Measurements from ENCODE around the gene SMC2.

The SMC2 gene

DNA sequence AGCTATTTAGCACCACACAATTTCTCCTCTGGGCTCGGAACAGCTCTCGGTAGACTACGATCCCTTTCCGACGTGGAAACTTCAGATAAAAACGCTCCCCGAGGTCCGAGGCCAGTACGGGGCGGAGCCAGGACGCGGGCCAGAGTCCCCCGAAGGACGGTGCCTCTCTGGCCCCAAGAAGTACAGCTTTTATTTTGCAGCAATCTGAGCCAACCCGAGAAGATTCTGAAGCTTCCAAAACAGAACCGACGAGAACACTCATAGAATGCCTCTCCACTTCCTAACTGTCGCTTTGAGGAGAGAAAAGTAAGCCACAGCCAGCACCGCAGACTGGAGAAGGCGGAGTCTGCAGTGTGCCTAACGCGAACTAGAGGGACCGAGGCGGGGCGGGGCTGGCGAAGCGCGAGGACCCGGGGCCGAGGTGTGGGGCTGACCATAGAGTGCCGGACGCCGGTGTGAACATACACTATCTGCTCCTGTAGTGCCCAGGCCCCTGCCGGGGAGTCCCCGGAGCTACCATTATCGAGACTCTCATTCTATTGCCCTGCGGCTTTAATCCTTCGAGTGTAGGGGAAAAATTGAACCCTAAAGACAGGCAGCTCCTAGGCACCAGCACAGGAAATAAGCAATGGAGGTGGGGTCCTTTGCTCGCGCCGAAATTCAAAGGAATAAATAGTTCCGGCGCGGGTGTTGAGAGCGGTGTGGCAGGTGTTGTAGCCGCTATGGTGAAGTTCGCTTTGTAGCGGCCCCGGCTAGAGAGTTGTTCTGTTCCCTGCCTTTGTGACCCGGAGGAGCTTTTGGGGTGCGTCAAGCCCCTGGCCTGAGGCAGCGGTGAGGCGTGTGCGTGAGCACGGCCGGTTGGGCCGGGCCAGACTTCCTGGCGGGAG, at the start of gene SMC2:
Gene SMC2, plus strand, starts transcription at position 663 of the 887 bp plus-strand sequence. CDS start 1,076 bp downstream, outside the sequence.
- peak; percentile 89 for DNase-seq (ENCODE audit: low read depth)

DNA sequence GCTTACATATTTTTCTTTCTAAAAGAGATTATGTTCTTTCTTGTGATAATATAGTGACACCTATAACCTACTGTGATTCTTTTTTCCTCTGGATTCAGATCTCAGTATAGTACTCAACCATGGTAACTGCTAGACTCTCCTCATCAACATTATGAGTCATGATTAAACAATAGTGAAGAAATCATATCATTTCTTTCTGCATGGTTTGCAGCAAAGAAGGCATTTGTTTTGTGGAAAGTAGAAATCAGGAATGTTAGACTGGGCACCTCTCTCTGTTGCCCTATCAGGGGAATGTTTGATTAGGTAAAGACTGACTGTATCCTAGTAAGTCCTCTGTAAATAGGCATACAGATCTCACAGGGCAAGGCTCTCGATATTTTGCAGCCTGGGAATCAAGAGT, 25.6 kb upstream of the SMC2 start:
- no peak for DNase-seq (ENCODE audit: low read depth)

DNA sequence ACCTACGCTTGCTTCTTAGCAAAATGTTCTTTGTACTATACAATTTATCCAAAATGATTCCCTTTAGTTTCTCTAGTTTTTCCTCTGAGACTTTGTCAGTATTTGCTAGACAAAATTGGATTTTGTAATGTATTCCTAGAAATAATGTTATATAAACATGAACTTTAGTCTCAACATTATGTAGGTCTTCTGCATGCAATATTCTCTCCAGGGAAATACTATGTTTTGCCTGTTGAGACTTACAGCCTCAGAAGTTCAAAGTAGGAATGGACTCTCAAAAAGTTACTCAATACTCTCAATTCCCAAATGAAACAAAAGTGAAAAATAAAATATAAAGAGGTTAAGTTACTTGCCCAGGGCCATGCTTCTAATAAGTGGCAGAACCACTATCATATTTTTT, 24.8 kb upstream of the SMC2 start:
- no peak for DNase-seq (ENCODE audit: low read depth)

DNA sequence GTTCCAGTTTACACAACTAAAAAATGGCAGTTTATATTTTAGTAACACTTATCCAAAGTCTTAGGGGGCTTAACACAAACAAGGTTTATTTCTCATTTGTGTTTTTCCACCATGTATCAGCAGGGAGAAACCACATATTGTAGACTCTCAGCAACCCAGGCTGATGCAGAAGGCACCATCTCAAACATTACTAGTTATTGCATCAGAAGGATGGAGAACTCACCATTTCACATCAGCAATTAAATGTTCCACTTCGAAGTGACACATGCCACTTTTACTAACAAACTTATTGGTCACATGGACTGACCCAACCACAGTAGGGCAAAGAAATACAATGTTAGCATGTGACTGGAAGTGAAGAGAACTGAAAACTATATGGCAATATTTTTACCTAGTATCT, 22.5 kb upstream of the SMC2 start:
- DNase-seq (ENCODE audit: low read depth), result no peak

DNA sequence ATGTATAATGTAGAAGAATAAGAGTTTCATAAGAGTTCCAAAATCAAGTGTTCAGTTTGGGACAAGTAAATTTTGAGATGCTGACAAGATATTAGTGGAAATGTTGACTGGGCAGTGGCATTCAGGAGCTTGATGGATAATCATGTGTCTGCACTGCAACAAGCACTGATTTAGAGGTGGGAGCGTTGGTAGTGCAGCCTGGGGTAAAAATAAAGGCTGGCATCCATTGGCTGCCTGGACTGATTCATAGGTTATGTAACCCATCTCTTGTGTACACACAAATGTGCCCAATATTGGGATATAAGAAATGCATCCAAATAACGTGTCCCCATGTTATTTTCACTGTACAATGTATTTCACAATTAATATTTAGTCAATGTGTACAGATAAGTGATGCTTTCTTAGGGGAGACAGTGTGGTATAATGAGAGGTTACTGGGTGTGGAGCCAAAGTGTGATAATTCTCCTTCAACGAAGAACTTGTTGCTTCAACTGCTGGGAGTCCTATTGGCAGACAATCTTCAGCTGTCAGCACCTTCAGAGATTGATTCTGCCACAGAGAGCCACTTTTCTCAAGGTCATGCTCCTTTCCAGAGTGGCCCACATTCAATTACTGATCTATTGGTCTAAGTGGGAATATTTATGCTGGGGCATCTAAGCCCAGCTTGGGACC, 20.9 kb upstream of the SMC2 start:
- no peak for DNase-seq (ENCODE audit: low read depth)

DNA sequence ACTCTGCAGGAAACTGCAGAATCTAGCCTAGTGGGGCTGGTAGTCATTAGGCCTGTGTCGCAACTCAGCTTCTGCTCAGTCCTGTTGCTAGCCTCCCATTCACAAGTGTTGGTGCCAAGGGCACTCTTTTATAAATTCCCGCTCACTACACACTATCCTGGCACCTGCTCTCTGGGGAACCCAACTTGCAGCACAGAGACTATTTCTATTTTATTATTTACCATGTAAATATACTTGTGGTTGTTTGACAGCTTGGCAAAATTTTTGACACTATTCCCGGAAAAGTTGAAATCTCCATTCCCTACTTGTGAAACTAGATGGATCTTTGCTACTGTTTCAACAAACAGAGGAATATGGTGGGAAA, 20.4 kb upstream of the SMC2 start:
- no peak for DNase-seq (ENCODE audit: low read depth)

DNA sequence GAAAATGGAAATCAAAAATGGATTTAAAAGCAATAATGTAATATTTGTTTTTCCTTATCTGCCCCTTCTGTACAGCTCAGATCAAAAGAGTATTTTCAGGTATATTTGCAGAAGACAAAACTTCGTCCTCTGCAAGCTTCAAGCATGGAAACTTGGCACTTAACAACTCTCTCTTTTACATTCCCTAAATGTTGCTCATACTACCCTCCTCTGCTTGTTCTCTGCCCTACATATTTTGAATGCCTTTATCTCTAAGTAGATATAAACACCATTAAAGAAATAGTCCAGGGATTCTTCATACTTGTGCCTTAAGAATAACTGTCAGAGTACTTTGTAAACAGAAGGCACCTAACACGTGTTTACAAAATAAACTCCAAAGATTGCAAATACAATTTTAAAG, 19.2 kb upstream of the SMC2 start:
- no peak for DNase-seq (ENCODE audit: low read depth)

DNA sequence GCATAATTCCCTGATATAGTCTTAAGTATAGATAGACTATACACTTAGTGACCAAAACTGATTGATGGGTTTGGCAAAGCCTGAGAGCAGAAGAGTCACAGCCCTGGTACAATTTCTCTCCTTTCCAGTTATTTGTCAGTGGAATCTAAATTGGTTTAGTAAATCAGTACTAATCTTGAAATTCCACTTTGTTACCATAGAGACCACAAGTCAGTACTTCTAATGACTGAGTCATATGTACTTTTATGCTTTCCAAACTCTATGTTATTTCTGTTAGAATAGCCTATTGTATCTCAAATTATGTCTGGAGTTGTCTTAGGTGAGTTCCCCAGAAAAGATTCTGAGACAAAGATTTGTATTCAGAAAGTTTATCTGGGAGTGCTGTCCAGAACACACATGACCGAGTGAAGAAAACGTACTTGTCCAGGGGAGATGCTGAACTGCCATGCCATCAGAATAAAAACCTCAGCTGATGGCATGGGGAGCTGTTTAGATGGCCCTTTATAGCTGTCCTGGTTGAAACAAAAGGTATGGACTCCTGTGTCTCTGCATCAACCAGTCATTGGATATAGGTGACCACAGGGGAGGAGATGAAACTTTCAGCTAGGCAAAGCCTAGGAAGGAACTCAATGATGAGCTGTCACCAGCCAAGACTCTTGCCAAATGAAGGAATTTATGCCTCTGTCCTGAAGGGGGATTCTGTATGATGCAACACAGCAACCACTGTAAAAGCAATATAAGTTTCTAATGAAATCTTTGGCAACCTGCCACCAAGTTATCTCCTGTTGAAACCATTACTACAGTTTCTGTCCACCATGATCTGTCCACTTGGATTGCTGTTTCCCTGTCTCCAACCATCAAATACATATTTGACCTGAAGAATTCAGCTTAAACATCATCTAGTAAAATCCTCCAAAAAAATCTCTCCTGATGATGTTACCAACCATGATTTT, 18.0 kb upstream of the SMC2 start:
- DNase-seq (ENCODE audit: low read depth), result no peak

DNA sequence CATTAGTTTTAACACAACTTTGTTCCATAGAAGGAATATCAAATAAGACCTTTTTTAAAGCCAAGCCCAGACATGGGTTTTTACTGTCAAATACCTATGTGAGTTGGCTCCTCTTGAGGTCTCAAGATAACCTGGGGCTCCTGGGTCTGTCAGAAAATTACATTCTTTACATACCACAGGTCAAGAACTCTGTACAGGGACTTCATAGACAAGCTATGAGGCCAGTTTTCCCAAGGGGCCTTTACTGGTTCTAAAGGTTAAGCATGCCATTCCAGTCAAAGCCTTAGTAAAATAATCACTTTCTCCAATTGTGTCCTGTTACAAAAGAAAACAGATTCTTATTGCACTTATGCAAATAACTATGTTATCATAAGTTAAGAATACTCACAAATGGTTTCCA, 15.5 kb upstream of the SMC2 start:
- DNase-seq (ENCODE audit: low read depth), result no peak

DNA sequence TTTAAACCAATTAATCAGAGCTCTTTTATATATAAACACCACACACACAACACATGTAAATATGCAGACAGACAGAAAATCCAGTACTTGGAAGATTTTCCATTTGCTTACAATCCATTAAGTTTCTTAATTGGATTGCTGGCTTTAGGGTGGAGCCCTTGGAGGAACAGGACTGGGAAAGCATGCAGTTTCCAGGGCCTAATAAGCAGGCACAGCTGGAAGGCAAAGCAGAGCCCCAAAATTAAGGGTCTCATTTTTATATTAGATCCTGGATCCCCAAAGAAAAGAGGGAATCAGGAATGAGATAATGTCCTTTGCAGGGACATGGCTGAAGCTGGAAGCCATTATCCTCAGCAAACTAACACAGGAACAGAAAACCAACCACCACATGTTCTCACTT, 13.1 kb upstream of the SMC2 start:
- no peak for DNase-seq (ENCODE audit: low read depth)

DNA sequence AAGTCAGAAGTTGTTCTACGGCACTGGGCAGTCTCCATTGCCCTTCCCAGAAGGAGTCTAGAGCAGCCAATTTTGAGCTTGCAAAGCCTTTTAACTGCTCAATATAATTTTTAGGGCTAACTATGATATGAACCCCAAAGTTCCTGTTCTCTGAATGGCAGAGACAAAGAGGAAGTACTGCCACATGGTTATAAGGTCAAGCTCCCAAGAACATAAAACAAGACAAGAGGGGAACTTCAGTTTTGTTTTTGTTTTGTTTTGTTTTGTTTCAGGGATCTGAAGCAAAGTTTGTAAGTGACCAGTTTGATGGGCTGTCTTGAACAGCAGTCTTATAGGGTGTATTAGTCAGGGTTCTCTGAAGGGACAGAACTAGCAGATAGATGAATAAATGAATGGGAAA, 11.9 kb upstream of the SMC2 start:
- DNase-seq (ENCODE audit: low read depth), result no peak

DNA sequence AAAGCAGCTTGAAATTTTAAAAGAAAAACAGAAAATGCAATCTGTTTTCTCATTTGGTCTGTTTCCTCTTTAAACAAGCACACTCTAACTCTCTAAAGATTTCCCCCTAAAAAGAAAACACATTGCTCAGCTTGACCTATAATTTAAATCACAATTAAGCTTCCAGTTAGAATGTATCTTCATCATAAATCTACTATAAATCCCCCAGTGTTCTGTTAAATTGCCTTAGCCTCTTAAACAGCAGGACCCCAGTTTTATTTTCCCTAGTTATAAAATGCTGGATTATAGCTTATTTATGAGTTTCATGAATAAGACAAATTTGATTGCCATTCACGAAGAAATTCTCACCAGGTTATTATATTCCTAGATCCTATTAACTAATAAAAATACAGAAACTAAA, 8.6 kb upstream of the SMC2 start:
- DNase-seq (ENCODE audit: low read depth), result no peak

DNA sequence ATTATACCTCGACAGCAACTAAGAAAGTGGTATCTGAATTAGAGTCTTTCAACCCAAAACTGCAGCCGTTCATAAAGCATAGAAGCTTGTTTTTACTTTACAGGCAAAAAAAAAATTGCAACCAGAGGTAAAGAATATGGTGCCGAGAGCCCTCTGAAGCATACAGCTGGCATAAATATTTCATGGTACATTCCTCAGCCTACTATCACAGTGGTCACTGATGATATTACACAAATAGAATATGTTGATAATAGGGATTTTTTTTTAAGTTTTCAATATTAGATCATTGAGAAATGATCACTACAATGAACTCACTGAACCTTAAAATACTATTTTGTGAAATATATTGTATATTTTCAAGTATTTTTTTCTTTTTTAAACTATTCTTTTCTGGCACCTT, 6.2 kb upstream of the SMC2 start:
- no peak for DNase-seq (ENCODE audit: low read depth)

DNA sequence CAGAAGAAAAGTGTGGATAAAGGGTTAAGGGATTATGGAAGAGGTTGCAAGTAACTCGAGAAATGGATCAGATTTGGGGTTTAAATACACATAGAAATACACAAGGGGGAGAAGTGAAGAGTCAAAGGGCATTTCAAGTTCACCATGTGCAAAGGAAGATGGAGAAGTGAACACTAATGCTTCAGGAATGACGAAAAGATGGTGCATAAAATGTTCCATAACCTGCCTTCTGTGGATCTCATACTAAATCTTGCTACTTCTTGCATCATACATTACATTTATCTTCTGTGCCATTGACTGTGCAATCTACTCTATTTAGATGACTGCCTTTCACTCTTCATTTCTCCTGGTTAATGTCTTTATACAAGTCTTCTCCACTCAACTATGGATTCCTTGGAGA, 5.7 kb upstream of the SMC2 start:
- DNase-seq (ENCODE audit: low read depth), result no peak

DNA sequence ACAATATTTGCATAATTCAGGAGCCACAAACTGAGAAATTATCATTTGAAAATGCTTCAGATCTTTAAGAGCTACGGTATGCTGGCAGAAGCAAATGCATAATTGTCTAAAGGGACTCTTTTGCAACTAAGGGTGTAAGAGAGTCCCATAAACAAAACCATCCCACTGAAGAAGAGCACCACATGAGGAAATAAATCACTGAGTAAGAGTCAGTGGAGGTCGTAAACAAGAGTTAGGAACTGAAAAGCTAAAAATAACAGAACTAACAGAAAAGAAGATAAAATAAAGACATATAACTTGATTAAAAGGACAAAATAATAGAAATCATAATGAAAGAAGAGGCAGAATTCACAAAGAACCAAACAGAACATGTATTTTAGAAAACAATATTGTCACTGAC, 3.5 kb upstream of the SMC2 start:
- DNase-seq (ENCODE audit: low read depth), result no peak

DNA sequence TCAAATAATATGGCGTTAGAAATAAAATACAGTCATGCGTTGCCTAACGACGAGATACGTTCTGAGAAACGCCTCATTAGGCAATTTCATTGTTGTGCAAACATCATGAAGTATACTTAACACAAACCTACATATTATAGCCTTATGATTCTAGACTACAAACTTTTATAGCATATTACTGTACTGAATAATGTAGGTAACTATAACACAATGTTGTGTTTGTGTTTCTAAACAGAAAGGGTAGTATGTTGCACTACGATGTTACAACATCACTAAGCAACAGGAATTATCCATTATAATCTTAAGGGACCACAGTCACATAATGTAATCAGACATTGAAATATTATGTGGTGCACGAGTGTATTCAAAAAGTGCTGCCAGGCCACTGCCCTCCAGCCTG, 3.0 kb upstream of the SMC2 start:
- DNase-seq (ENCODE audit: low read depth), result no peak

DNA sequence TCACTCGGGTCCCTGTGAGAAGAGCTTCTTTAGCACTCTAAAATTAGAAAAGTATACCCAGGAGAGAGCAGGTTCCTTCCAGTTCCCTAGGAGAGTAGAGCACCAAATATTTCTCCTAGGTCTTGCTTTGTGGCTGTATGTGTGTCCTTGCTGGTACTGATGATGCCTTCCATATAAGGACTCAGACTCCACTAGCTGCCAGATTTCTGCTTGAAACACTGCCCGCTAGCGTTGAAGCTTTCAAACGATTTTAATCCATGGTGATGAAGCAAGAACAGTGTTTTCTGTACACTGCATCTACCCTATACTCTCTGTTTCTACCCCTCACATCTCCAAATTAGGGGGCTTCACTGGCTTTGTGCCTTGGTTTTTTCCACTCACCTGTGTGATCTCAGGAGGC, 2.4 kb upstream of the SMC2 start:
- DNase-seq (ENCODE audit: low read depth), result no peak

DNA sequence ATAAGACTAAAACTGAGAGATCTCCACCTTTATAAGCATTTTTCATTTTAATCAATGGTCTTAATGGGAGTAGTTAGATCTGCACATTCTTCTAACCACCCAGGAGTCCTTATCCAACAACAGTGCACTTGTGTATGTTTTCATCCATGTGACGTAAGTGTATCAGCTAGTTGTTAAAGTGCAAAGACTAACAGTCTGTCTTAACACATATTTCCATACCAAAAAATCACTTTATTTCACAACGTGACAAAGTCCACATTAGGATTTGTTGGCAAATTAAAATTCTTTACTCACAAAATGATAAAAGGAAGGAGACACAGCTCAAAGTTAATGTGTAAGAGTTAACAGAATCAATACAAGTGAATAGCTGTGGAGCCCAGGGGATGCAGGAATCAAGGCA, 1.9 kb upstream of the SMC2 start:
- no peak for DNase-seq (ENCODE audit: low read depth)

DNA sequence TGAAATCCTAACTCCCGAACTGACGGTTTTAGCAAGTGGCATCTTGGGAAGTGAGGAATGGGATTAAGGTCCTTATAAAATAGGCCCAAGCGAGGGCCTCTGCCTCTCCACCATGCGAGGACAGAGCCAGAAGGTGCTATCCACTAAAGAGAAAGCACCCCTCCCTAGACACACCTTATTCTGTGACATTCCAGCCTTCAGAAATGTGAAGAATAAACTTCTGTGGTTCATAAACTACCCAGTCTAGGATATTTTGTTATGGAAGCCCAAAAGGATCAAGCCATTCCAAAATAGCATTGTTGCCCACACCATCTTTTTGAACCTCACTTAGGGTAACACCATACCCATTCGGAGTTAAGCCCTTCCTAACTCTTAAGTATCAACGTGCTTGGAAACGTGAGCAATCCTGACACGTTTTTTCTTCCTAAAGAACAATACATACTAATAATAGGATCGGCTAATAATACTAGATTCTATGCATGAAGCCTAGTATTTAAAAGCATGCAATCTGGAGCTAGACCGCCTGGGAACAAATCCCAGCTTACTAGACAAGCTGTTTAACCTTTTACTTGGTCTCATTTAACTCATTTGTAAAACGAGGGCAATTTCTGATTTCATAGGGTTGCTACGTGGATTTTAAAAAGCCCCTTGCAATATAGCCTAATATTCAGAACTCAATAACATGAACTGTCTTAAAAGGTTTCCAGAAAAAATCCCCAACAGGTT, 1.1 kb upstream of the SMC2 start:
- no peak for DNase-seq (ENCODE audit: low read depth)

DNA sequence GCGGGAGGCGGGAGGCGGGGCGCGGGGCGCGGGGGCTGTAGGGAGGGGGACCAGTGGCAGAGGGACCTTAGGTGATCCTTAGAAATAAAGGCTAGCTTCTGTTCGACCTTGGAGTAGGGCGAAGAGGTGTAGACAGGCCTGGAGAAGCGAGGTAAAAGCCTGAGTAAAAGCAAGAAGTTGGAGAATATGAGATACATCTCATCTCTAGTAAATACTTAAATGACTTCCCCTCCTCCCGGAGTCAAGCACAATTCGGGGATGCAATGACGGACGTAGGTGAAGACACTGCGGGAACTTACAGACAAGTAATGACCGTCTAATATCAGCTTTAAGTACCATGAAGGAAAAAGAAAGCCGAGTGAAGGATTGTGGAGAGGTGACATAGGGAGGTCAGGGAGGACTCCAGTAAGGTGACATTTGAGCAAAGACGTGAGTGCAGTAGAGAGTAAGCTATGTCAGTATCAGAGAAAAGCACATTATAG, 466 bp downstream of the SMC2 start:
- no peak for DNase-seq (ENCODE audit: low read depth)

DNA sequence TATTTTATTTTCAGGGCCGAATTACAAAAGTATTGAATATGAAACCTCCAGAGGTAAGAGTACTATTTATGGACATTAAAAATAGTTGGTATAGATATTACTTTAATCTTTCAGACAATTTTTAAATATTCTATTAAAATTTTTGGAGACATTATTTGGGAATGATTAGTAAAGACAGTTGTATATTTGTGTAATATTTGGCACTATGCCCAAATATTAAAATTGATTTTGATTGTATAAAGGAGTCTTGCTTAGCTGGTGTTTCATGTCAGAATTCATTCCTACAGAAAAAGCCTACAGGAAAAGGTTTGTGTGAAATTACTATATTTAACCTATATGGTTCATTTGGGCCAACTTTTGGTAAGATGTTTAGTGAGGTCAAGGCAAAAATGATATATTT, 5.5 kb downstream of the SMC2 start:
- DNase-seq (ENCODE audit: low read depth), result no peak

DNA sequence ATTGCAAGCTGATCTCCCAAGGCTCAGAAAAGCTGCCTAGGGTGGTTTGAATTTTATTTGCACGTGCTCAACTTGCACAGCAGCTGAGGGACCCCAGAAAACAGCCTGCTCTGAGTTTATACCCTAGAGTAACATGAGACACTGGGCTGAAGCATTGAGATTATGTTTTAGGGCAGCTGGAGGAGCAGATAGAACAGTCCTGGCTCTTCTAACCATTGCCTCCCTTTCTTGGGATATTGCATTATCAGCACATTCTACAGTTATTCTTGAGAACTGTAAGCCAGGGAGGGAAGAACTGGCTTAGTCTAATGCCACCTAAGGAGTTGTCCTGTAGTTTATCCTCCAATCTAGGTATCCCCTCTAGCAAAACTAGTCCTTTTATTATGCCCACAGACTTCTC, 10.3 kb downstream of the SMC2 start:
- DNase-seq (ENCODE audit: low read depth), result no peak
